Stimulated activated CD4-positive, alpha-beta T cell treated with anti-CD3 and anti-CD28 coated beads, Interleukin-1b, Interleukin-23, amount 100 ng/mL, for 24 hours (primary cell): ENCODE data around the gene TATDN3.
"Not testable (repeated sequence)": the region's sequence is repeated elsewhere in the genome, so short reads cannot be mapped to it uniquely, and the experiment has no call there.

Experiments used
- DNase-seq, 4 experiments: peaks; one replicate each; pipeline ENCODE4 v3.0.0-alpha.2; 2020; ENCODE audit warnings: low read depth in 4 of 4, low spot score in 1 of 4

TATDN3 gene, protein sequence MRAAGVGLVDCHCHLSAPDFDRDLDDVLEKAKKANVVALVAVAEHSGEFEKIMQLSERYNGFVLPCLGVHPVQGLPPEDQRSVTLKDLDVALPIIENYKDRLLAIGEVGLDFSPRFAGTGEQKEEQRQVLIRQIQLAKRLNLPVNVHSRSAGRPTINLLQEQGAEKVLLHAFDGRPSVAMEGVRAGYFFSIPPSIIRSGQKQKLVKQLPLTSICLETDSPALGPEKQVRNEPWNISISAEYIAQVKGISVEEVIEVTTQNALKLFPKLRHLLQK

DNA sequence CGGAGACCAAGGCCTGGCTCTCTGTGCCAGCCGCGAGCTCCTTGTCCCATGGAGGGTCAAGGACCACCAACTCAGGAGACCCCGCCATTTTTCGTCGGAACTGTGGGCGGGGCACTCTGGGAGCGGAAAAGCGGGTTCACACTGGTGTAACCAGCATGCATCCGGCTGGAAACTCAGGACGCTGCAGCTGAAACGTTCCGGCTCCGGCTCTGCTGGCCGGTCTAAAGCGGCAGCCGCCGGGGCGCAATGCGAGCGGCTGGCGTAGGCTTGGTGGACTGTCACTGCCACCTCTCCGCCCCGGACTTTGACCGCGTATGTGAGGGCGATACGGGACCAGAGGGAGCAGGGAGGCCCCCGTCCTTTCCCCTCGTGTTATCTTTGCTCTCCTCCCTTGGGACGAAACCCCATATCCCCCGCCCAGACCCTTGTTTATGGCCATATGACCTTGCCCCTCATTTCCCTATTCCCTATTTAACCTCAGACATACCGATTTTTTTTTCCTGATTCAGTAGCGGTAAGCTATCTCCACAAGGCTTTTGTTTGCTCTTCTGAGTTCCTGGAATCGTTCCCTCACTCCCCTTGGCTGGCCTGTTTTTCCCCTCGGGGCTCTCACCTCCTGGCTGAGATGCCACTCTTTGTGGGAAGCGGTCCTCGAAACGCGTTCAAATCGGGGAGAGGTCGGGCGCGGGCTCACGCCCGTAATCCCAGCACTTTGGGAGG is at the start of gene TATDN3, which contains the start of gene NSL1:
Gene TATDN3 (plus strand): TSS at position 219 of the 720 bp plus-strand sequence. CDS start 28 bp downstream, at position 247.
Gene NSL1 (minus strand): TSS at position 102 of the 720 bp plus-strand sequence. CDS start 14 bp downstream, at position 88.
- peak; percentile 87 to 99 (median 88) for DNase-seq

DNA sequence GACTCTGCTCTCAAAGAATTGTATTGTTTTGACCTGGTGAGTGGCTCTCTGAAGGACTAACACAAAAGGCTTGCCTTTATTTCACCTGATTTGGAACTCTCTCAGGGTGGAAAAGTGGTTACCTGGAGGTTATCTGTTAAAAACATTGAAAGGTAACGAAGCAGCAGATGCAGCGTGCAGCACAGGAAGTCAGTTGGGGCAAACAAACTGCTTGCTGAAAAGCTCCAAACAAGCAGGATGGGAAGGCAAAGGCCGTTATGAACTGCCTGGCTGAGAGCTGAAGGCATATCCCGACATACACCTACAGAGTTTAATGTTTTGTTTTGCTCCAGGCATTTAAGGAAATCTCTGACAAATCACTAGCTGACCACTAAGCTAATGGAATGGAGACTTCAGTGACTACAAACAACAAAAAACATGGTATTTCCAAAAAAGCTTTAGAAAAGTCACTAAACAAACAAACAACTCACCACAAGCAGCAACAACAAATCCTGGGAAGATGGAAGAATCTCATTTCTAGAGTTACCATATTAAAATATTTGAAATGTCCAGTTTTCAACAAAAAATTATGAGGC is 47.7 kb upstream of the TATDN3 start:
- no peak for DNase-seq

DNA sequence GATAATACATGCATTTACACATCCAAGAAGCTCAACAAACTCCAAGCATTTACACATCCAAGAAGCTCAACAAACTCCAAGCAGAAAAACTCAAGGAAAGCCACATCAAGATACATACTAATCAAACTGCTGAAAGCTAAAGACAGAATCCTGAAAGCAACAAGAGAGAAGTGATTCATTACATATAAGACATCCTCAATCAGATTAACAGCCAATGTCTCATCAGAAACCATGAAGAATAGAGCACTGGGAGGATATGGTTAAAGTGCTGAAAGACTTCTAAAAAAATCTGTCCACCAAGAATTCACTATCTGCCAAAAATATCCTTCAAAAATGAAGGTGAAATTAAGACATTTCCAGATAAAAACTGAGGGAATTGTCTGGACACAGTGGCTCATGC is 46.4 kb upstream of the TATDN3 start:
- no peak for DNase-seq

DNA sequence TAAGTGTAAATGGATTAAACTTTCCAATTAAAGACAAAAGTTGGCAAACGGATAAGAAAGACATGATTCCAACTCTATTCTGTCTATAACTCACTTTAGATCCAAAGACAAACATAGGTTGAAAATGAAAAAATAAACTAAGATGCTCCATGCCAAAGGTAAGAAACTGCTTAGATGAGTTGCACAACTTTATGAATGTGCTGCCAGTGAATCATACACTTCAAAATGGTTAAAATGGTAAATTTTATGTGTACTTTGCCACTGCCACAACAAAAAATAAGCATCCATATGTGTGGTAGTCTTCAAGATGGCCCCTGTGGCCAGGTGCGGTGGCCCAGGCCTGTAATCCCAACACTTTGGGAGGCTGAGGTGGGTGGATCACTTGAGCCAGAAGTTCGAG is 45.1 kb upstream of the TATDN3 start:
- DNase-seq = no peak

DNA sequence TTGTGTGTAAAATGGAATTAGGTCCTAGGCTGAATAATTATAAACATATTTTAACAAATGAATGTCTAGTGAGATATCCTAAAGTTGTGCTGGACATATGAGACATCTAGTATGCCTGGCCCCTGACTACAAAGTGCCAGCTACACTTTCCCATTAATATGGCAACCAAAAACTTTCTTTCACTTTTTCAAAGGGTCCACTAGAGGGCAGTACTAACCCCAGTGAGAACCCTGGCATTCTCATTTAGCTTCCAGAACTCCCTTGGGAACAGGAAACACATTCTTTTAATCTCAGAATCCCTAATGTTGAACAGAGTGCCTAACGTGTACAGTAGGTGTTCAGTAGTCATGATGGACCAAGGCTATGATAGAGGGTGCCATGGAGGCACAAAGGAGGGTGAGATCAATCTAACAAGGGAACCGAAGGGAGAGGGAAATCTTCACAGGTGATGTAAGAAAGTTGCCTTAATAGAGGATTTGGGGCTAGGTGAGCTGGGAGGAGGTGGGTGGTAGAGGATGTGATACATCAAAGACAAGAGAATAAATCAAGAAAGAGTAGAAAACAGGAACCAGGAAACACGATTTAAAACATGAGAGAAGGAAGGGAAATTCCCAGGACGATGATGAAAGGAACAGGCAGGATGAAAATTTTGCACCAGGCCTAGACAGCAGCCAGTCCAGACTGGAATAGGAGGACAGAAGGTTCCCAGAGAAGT is 41.7 kb upstream of the TATDN3 start:
- no peak for DNase-seq

DNA sequence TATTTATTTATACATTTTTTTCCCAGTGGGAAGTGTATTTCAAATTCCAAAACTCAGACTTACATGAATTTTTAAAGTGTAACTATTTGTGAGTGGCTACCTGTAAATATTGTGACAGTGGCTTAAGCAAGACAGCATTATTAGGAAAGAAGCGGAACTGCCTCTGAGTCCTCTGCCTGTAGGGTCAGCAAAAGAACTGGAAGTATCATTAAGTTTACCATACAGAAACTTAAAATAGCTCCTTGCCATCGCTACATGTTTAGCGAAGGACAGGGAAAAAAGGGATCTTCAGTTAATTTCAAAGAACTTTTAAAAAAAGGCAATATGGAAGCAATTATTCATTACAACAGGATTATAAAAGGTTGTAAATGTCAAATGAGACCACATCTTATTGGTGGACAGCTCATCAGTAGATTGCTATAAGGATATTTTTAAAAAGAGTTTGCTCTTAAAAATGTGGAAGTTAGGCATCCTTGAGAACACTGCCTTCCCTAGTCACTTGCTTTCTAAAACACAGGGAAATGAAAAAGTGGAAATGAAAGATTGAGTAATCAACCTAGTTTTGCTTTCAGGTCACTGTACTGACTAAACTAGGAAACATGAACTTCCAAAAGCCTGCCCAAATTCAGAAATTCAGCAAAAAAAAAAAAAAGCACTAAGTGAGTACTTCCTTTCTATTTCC is 39.3 kb upstream of the TATDN3 start:
- no peak for DNase-seq

DNA sequence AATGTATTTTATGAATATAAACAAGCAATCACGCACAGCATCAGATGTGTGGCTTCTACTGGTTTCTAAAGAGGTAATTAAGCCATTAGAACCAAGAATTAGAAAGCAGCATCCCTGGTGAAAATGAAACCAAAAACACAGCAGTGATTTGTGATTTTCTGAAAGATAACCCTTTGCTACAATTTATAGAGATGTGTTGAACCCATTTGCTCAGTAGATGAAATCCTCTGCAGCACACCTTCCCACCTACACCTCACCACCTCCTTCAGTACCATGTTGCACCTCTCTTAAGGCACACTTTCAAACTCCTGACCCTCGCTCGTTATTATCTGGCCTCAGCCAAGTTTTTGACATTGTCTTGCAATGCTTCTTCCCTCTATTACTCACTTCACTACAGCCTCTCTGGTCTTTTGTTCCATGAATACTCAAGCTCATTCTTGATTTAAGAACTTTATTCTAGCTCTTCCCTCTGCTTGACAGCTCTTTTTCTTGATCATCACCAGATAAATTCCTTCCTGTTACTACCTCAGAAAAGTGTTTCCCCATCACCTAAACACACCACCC is 38.7 kb upstream of the TATDN3 start:
- no peak for DNase-seq

DNA sequence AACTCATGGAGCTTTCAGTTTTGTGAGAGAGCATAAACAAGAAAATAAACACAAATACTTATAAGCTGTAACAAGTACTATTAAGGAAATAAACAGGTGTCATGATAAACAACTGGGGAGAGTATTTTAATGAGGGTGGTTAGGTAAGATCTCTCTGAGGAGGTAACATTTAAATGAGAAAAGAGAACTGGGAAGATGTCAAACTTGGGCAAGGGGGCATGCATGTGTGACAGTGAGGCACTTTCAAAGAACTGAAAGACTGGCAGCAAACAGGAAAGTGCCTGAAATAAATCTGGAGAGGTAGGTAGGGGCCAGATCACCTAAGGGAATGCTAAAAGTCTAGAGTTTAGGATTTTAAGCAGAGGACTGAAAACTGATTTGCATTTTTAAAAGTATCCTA is 37.9 kb upstream of the TATDN3 start:
- DNase-seq = no peak

- DNase-seq = no peak
Observed at GRCh38 chr1:212754193-212754592, 37.5 kb upstream of the TATDN3 start.

DNA sequence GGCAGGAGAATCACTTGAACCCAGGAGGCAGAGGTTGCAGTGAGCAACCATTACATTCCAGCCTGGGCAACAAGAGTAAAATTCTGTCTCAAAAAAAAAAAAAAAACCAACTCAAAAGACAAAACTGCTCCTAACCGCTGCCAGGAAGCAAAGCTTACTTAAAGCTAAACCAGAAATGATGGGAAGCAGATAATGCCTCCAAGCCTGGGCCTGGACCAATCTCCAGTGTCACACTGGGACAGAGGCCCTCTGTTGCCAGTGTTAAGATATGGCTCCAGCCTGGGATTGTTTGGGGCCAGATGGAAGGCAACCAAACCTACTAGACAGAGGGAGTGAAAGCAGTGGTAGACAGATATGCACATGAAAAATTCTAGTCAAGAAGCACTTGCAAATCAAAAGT is 37.0 kb upstream of the TATDN3 start:
- DNase-seq = no peak

- DNase-seq = no peak
Observed at GRCh38 chr1:212759683-212760082, 32.0 kb upstream of the TATDN3 start.

DNA sequence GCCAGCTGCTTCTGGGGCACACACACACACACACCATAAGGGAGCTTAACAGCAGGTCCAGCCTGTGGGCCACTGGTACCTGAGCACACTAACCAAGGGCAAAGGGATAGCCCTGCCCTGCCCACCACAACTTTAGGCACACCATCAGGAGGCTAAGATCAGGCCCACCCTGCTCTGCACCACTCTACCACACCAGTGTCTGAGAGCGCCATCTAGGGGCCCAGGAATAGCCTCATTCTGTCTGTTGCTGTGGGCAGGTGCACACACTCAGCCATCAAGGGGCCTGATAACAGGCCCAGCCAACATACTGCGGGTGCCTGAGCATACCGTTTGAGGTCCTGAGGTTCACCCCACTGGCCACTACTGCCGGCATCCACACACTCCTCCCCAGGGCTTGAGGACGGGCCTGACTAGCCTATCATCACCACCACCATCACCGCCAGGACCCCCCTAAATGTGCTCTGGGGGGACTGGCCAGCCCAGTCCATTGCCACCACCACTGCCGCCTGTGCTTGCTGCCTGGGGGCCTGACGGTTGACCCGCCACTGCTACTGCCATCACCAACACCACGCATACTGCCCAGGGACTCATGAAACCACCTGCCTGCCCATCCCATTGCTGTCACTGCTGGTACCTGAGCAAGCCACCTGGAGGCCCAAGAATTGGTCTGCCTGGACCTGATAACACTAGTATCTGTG is 31.4 kb upstream of the TATDN3 start:
- peak; percentile 16 to 43 (median 26) for DNase-seq

GRCh38 chr1:212762234-212762633 is 29.5 kb upstream of the TATDN3 start:
- DNase-seq = no peak

GRCh38 chr1:212762839-212763238 is 28.9 kb upstream of the TATDN3 start:
- no peak for DNase-seq

DNA sequence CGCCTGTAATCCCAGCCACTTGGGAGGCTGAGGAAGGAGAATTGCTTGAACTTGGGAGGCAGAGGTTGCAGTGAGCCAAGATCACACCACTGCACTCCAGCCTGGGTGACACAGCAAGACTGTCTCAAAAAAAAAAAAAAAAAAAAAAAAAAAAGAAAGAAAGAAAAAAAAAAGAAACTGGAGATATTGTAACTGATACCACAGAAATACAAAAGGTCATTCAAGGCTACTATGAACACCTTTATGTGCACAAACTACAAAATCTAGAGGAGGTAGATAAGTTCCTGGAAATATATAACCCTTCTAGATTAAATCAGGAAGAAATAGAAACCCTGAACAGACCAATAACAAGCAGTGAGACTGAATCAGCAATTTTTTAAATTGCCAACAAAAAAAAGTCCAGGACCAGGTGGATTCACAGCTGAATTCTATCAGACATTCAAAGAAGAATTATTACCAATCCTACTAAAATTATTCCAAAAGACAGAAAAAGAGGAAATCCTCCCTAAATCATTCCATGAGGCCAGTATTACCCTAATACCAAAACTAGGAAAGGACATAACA is 26.9 kb upstream of the TATDN3 start:
- DNase-seq = not testable (repeated sequence)

- DNase-seq = not testable (repeated sequence)
Observed at GRCh38 chr1:212766825-212767224, 24.9 kb upstream of the TATDN3 start.

GRCh38 chr1:212769459-212770167 is 22.1 kb upstream of the TATDN3 start:
- no peak for DNase-seq

- no peak for DNase-seq
Observed at GRCh38 chr1:212771341-212771740, 20.4 kb upstream of the TATDN3 start.

DNA sequence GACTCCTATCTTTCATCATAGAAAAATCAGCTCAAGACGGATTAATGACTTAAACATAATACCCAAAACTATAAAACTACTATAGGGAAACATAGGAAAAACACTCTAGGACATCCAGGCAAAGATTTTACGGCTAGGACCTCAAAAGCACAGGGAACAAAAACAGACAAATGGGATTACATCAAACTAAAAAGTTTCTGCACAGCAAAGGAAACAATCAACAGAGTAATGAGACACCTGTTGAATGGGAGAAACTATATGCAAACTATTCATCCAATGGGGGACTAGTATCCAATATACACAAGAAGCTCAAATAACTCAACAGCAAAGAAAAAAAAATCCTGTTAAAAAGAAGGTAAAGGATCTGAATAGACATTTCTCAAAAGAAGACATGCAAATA is 18.7 kb upstream of the TATDN3 start:
- DNase-seq = no peak
